ENCODE measurements around the gene POLR1D. TPM values are rescaled to one million over a fixed set of nuclear protein-coding genes. Genes with fewer than 3 reads are reported as not detected.

POLR1D gene
- total and polyA plus RNA-seq, 9 donors: 83.7 to 223 (median 133) TPM

DNA sequence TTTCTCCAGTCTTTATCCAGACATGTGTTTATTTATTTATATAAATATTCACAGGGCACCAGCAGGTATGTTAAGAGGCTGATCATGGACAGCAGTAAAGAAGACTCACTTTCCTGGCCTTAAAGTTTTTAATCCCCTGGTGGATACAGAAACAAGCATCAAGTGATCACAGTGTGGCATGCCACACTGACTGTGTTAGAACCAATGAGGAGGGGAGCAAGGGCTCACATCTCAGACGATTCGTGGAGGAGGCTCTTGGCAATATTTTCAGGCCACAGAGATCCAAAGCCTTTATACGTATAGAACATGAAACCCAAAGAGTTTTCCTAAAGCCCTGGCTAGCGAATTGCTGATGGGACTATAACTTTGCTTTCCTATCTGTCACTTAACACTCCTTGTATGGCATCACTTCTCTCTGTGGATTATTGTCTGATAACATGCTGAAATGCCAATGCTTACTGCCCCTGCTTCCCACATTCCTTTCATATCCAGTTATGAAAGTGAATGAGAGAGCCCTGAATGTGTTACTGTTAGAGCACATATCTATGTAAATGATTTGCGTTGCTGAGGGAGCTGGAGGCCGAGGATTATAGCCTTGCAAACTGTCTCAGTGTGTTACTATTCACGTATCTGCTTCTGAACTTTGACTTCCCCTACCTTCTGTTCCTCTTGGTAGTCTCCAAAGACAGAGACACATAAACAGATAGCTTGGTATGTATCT, 37.6 kb downstream of the POLR1D start:
- TF ChIP-seq, protein P1, sequence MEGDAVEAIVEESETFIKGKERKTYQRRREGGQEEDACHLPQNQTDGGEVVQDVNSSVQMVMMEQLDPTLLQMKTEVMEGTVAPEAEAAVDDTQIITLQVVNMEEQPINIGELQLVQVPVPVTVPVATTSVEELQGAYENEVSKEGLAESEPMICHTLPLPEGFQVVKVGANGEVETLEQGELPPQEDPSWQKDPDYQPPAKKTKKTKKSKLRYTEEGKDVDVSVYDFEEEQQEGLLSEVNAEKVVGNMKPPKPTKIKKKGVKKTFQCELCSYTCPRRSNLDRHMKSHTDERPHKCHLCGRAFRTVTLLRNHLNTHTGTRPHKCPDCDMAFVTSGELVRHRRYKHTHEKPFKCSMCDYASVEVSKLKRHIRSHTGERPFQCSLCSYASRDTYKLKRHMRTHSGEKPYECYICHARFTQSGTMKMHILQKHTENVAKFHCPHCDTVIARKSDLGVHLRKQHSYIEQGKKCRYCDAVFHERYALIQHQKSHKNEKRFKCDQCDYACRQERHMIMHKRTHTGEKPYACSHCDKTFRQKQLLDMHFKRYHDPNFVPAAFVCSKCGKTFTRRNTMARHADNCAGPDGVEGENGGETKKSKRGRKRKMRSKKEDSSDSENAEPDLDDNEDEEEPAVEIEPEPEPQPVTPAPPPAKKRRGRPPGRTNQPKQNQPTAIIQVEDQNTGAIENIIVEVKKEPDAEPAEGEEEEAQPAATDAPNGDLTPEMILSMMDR (IDR thresholded peaks at IDR 0.05): no peak
- TF ChIP-seq POLR2A (IDR thresholded peaks at IDR 0.05) (no peak), EP300 (IDR thresholded peaks at IDR 0.05) (no peak)

DNA sequence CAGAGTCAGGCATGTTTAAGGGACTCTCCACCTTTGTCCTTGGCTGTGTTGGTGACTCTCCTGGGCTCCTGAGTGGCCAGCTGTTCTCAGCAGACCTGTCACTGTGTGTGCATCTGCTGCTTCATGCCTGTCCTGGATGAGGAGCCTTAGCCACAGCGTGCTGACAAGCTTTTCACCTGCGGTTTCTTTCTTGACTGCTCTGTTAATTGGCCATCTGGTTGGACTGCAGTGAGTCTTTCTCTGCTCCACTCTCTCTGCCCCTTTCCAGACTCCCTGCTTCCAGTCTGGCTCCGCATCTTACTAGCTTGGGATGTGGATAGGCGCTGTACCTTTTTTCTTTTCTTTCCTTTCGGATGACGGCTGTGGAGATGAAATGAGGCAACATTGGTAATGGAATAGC, 38.8 kb downstream of the POLR1D start:
- intact Hi-C loops (cut with DNase I): no loop called here
- H3K27ac ChIP-seq: no peak overlapping the region
- 94 to 95% (median 94%) methylated on average over 6 of the region's 6 CpGs for WGBS, 3 donors
- no peak for DNase-seq
- H3K27me3 ChIP-seq: no peaks in the 10 kb centered on the region
- TF ChIP-seq, protein P1 (IDR thresholded peaks at IDR 0.05): no peak
- no peak for TF ChIP-seq EP300 (IDR thresholded peaks at IDR 0.05)
- no peaks in the 10 kb centered on the region for H3K4me1 ChIP-seq (ENCODE audit: insufficient read depth)
- H3K36me3 ChIP-seq: no peaks in the 10 kb centered on the region
- no peak overlapping the region for H3K4me3 ChIP-seq
- no peaks in the 10 kb centered on the region for H3K9me3 ChIP-seq

More for the DNA sequence above, 37.6 kb downstream of the POLR1D start:
- no peaks in the 10 kb centered on the region for H3K9me3 ChIP-seq
- no peaks in the 10 kb centered on the region for H3K27me3 ChIP-seq
- H3K4me1 ChIP-seq (ENCODE audit: insufficient read depth): no peaks in the 10 kb centered on the region
- H3K36me3 ChIP-seq: no peaks in the 10 kb centered on the region
- 79 to 85% (median 82%) methylated on average over 7 of the region's 7 CpGs for WGBS, 3 donors
- no peak overlapping the region for H3K4me3 ChIP-seq
- no peak overlapping the region for H3K27ac ChIP-seq
- intact Hi-C loops (cut with DNase I): no loop called here
- no peak for DNase-seq

DNA sequence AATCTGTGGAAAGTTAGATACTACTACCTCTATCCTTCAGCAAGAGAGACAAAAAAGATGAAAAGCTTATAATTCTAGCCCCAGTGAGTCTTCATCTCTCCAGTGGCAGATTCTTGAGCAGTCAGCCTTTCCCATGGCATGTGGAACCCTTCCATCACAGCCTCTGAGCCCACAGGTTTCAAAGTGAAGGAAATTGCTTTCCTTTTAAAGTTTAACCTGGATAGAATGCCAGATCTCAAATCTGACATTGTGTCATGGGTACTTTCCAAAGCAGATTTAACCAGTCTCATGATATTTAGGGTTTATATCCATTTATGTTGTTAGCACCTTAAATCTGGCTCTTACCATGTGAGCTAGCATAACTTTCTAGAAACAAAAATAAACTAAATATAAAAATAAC, 39.3 kb downstream of the POLR1D start:
- H3K27me3 ChIP-seq: no peaks in the 10 kb centered on the region
- no peak overlapping the region for H3K27ac ChIP-seq
- intact Hi-C loops (cut with DNase I): no loop called here
- DNase-seq: no peak
- no peaks in the 10 kb centered on the region for H3K9me3 ChIP-seq
- H3K36me3 ChIP-seq: no peaks in the 10 kb centered on the region
- H3K4me3 ChIP-seq: no peak overlapping the region
- TF ChIP-seq EP300 (IDR thresholded peaks at IDR 0.05) (no peak), POLR2A (IDR thresholded peaks at IDR 0.05) (no peak)
- TF ChIP-seq, protein P1 (IDR thresholded peaks at IDR 0.05): no peak
- no peaks in the 10 kb centered on the region for H3K4me1 ChIP-seq (ENCODE audit: insufficient read depth)

DNA sequence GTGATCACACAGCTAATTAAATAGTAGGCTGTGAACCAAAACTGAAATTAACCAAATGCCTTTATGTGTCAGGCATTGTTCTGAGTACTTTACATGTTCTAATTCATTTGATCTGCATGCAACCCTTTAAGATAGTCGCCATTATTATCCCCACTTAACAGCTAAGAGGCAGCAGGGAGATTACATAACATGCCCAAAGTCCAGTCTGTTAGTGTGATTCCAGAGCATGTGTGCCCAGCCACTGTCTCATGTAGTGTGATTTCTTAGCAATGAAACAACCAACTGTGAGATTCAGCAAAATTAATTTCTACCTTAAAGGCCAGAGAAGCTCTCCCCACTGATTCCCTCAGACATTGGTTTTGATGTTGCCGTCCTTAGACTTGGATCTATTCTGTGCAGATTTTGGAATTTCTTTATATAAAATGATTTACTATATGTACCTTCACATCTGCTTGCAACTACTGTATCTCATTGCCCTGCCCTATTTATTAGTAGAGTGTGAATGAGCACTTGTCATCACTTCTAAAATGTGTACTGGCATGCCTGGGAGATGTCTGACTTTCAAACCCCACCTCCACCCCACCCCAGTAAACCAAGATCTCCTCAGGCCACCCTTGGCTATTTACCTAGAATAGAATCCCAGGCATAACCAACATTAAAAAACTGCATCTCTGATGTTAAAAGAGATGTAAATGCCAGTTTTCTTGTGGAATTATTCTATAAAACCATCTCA, 41.2 kb downstream of the POLR1D start:
- WGBS, 3 donors: 94 to 99% (median 97%) methylated on average over 2 of the region's 2 CpGs
- Histone ChIP-seq H3K4me1 (ENCODE audit: insufficient read depth) (no peaks in the 10 kb centered on the region), H3K9me3 (no peaks in the 10 kb centered on the region), H3K27me3 (no peaks in the 10 kb centered on the region), H3K36me3 (no peaks in the 10 kb centered on the region), H3K27ac (no peak overlapping the region), H3K4me3 (no peak overlapping the region)
- DNase-seq: no peak
- TF ChIP-seq, protein P1 (IDR thresholded peaks at IDR 0.05): no peak
- TF ChIP-seq POLR2A (IDR thresholded peaks at IDR 0.05): no peak
- no peak for TF ChIP-seq EP300 (IDR thresholded peaks at IDR 0.05)
- intact Hi-C loops (cut with DNase I): no loop called here
